HG03432 (cell line): Measurements from ENCODE around the gene TBX15.

ENCODE experiments used
- ATAC-seq: cut with Tn5 transposase; IDR thresholded peaks from one replicate; pipeline ENCODE4 v1.9.1; 2021; ENCODE audit warnings: mild to moderate bottlenecking, moderate library complexity; ENCODE audit not compliant: unreplicated experiment

Gene TBX15

GRCh38 chr1:119002028-119002686 is 14.0 kb upstream of the TBX15 start:
- ATAC-seq = peak; percentile 18

- peak; percentile 34 for ATAC-seq
Observed at GRCh38 chr1:119001181-119002027, 13.3 kb upstream of the TBX15 start.

- peak; percentile 51 for ATAC-seq
Observed at GRCh38 chr1:119000371-119001180, 12.4 kb upstream of the TBX15 start.

- no peak for ATAC-seq
Observed at GRCh38 chr1:118999348-119000071, 11.4 kb upstream of the TBX15 start.

GRCh38 chr1:118998171-118998570 is 10.0 kb upstream of the TBX15 start:
- no peak for ATAC-seq

GRCh38 chr1:118997225-118997624 is 9.1 kb upstream of the TBX15 start:
- no peak for ATAC-seq

- ATAC-seq = no peak
Observed at GRCh38 chr1:118995312-118996016, 7.3 kb upstream of the TBX15 start.

GRCh38 chr1:118993700-118994026 is 5.5 kb upstream of the TBX15 start:
- no peak for ATAC-seq

- no peak for ATAC-seq
Observed at GRCh38 chr1:118992868-118993699, 4.9 kb upstream of the TBX15 start.

GRCh38 chr1:118992237-118992825 is 4.2 kb upstream of the TBX15 start:
- ATAC-seq = no peak

GRCh38 chr1:118991448-118991847 is 3.3 kb upstream of the TBX15 start:
- ATAC-seq = no peak

- no peak for ATAC-seq
Observed at GRCh38 chr1:118990513-118991152, 2.5 kb upstream of the TBX15 start.

GRCh38 chr1:118989878-118990378 is 1.8 kb upstream of the TBX15 start:
- ATAC-seq = no peak

- ATAC-seq = no peak
Observed at GRCh38 chr1:118989006-118989815, 1.1 kb upstream of the TBX15 start.

GRCh38 chr1:118987468-118988185 is 516 bp downstream of the TBX15 start:
- ATAC-seq = peak; percentile 51

- ATAC-seq = no peak
Observed at GRCh38 chr1:118986555-118987467, 1.3 kb downstream of the TBX15 start.
